HepG2 (cell line): Measurements from ENCODE around the gene HSPA5. TPM values are rescaled to one million over a fixed set of nuclear protein-coding genes. Genes with fewer than 3 reads are reported as not detected.

Experiments used
- BRD4 ChIP-seq: sonication (generic); formaldehyde crosslinking; IDR thresholded peaks from 2 replicates; pipeline ENCODE4 v1.4.0; 2020; ENCODE audit warnings: missing genetic modification reagents
- HES4 ChIP-seq: sonication (generic); formaldehyde crosslinking; IDR thresholded peaks from 2 replicates; pipeline ENCODE4 v1.9.0; 2021; ENCODE audit warnings: mild to moderate bottlenecking, missing genetic modification reagents, borderline replicate concordance
- KDM5A ChIP-seq: fragments of 200-600 bp; sonication (generic); IDR thresholded peaks from 2 replicates; pipeline ENCODE4 v1.7.0; 2018; ENCODE audit warnings: antibody characterized with exemption, mild to moderate bottlenecking, low read length, borderline replicate concordance
- MYPOP ChIP-seq: sonication (generic); formaldehyde crosslinking; IDR thresholded peaks from 2 replicates; pipeline ENCODE4 v1.8.1; 2023; ENCODE audit warnings: mild to moderate bottlenecking, moderate library complexity, missing genetic modification reagents
- PHF21A ChIP-seq: sonication (generic); formaldehyde crosslinking; IDR thresholded peaks from 2 replicates; pipeline ENCODE4 v1.5.0; 2020; ENCODE audit warnings: mild to moderate bottlenecking, missing genetic modification reagents
- RCOR2 ChIP-seq: IDR thresholded peaks from 2 replicates; pipeline ENCODE4 v1.6.1; 2016; ENCODE audit warnings: missing biosample characterization, missing genetic modification reagents
- SNAPC4 ChIP-seq: sonication (generic); formaldehyde crosslinking; IDR thresholded peaks from 2 replicates; pipeline ENCODE4 v1.4.0; 2020; ENCODE audit warnings: mild to moderate bottlenecking, missing genetic modification reagents
- ZBED4 ChIP-seq: sonication (generic); formaldehyde crosslinking; IDR thresholded peaks from 2 replicates; pipeline ENCODE4 v1.4.0; 2020; ENCODE audit warnings: missing genetic modification reagents, borderline replicate concordance
- ZBTB4 ChIP-seq: sonication (generic); formaldehyde crosslinking; IDR thresholded peaks from 2 replicates; pipeline ENCODE4 v1.4.0; 2020; ENCODE audit warnings: missing genetic modification reagents, mild to moderate bottlenecking, borderline replicate concordance
- ZNF362 ChIP-seq: sonication (generic); formaldehyde crosslinking; IDR thresholded peaks from 2 replicates; pipeline ENCODE4 v1.4.0; 2020; ENCODE audit warnings: missing genetic modification reagents, mild to moderate bottlenecking, borderline replicate concordance
- ZNF878 ChIP-seq: sonication (generic); formaldehyde crosslinking; IDR thresholded peaks from 2 replicates; pipeline ENCODE4 v1.8.1; 2023; ENCODE audit warnings: mild to moderate bottlenecking, missing genetic modification reagents, moderate library complexity
- polyA plus RNA-seq, 8 experiments: library from polyadenylated mRNA; depleted of rRNA in 3 of 8; stranded (reverse) in 7 of 8; unstranded in 1 of 8; fragments of >200 nt; fragmentation: Illumina TruSeq in 4 of 8; extraction: Trizol in 4 of 8; gene quantifications; 2 replicates each; pipeline versions ENCODE4 v1.2.1 to v1.2.3, GENCODE V29; 2011 to 2016; ENCODE audit warnings: low read depth in 4 of 8, missing spikeins in 1 of 8, mixed read lengths in 1 of 8; ENCODE audit not compliant: insufficient read depth in 1 of 8
- total RNA-seq, 5 experiments: library from RNA; depleted of rRNA; stranded (reverse); fragments of >200 nt; fragmentation: Illumina TruSeq; extraction: Trizol; gene quantifications; 2 replicates each; pipeline ENCODE4 v1.2.3, GENCODE V29; 2016; ENCODE audit warnings: low read depth in 1 of 5

The HSPA5 gene
- total and polyA plus RNA-seq, 2 of the 13 experiments (the other 11 are each of a cell fraction or from before 2014, with no cell fraction given): 201 to 206 TPM

GRCh38 chr9:125241000-125241862 is at the start of gene HSPA5 (continued):
- no peak for TF ChIP-seq ZBTB4 (CRISPR knock-in tag)
- no peak; the same call in 1 of the 2 replicates for TF ChIP-seq KDM5A
- no peak for TF ChIP-seq ZNF362
- TF ChIP-seq MYPOP: no peak; the same call in 1 of the 2 replicates
- TF ChIP-seq ZBED4 (CRISPR knock-in tag): no peak
- peak; percentile 68; the same call in 1 of the 2 replicates for TF ChIP-seq HES4 (CRISPR knock-in tag)
- peak; percentile 88 for TF ChIP-seq SNAPC4 (CRISPR knock-in tag)
- peak; percentile 36; the same call in 1 of the 2 replicates for TF ChIP-seq PHF21A (CRISPR knock-in tag)
- no peak for TF ChIP-seq ZNF878
- no peak for TF ChIP-seq RCOR2
- TF ChIP-seq BRD4 (CRISPR knock-in tag): peak; percentile 75; the same call in 1 of the 2 replicates
